Subcutaneous abdominal adipose tissue (tissue), 5 donors: Measurements from ENCODE around the gene POGK.

ENCODE experiments used
- H3K27ac ChIP-seq: one replicate; pipeline ENCODE4 v1.7.0; 2013; ENCODE audit warnings: low read depth, mild to moderate bottlenecking, inconsistent platforms, low read length, moderate library complexity
- H3K27me3 ChIP-seq, 5 donors: one replicate each; pipeline ENCODE4 v1.7.0; 2013; ENCODE audit warnings: low read length in 5 of 5, inconsistent platforms in 1 of 5; ENCODE audit not compliant: control insufficient read depth in 5 of 5, insufficient read depth in 4 of 5
- H3K36me3 ChIP-seq, 5 donors: one replicate each; pipeline ENCODE4 v1.7.0; 2013; ENCODE audit warnings: low read length in 5 of 5; ENCODE audit not compliant: control insufficient read depth in 5 of 5, insufficient read depth in 5 of 5
- H3K4me1 ChIP-seq, 5 donors: one replicate each; pipeline ENCODE4 v1.7.0; 2013; ENCODE audit warnings: low read length in 5 of 5, mild to moderate bottlenecking in 3 of 5, moderate library complexity in 1 of 5; ENCODE audit not compliant: control insufficient read depth in 5 of 5, insufficient read depth in 5 of 5
- H3K4me3 ChIP-seq, 5 donors: one replicate each; pipeline ENCODE4 v1.7.0; 2013; ENCODE audit warnings: low read length in 5 of 5, low read depth in 1 of 5
- H3K9ac ChIP-seq, 5 donors: one replicate each; pipeline ENCODE4 v1.7.0; 2013; ENCODE audit warnings: low read length in 5 of 5, mild to moderate bottlenecking in 4 of 5, moderate library complexity in 3 of 5
- H3K9me3 ChIP-seq, 5 donors: one replicate each; pipeline ENCODE4 v1.7.0; 2013; ENCODE audit warnings: low read length in 5 of 5; ENCODE audit not compliant: control insufficient read depth in 5 of 5
- donor health status: healthy.
- donor health status: healthy.
- donor health status: healthy.
- donor health status: healthy.
- donor health status: healthy.

The POGK gene

DNA sequence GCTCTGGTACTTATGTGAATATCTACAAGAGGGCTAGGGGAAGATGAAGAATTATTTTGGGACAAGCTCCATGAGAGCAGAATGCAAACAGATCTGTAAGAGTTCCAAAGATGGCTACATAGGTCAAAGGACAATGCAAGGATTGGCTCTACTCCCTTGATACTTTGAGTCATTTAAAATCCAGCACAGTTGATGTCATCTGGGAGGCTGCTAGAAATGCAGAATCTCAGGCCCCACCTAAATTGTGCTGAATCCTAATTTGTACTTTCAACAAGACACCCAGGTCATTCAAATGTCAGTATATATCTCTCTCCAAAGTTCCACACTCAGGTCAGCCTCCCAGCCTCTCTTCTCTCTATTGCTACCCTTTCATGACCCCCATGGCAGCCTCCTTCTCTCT lies 60.5 kb downstream of the POGK start:
- H3K36me3 ChIP-seq: no peaks in the 10 kb centered on the region
- H3K27ac ChIP-seq: no peak overlapping the region
- peaks cover 0 to 11% (median 0%) of the 10 kb centered on the region in 5 donors for H3K9me3 ChIP-seq
- no peak overlapping the region for H3K9ac ChIP-seq
- peaks cover 0 to 6% (median 0%) of the 10 kb centered on the region in 5 donors for H3K4me1 ChIP-seq
- H3K4me3 ChIP-seq: no peak overlapping the region
- H3K27me3 ChIP-seq: no peaks in the 10 kb centered on the region

DNA sequence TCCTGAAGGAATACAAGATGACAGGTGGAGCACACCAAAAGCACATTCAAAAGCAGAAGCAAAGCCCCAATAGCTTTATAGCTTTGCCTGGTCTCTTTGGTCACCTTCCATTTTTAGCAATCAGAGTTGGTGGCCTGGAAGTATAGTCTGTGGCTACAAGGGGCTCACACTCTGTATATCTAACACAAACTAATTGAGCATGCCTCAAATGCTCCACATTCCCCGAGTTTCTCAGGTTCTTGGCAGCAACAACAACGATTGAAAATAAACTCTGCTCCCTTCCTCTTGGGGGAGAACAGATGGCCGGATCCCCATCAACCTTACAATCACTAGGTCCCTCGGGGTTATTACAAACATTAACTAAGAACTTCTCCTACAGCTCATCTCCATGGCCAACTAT lies 61.7 kb downstream of the POGK start:
- Histone ChIP-seq H3K4me3 (no peak overlapping the region), H3K27ac (no peak overlapping the region), H3K4me1 (peaks cover 0 to 6% (median 0%) of the 10 kb centered on the region in 5 donors), H3K27me3 (no peaks in the 10 kb centered on the region), H3K36me3 (no peaks in the 10 kb centered on the region), H3K9me3 (peaks cover 0 to 11% (median 0%) of the 10 kb centered on the region in 5 donors), H3K9ac (no peak overlapping the region)

DNA sequence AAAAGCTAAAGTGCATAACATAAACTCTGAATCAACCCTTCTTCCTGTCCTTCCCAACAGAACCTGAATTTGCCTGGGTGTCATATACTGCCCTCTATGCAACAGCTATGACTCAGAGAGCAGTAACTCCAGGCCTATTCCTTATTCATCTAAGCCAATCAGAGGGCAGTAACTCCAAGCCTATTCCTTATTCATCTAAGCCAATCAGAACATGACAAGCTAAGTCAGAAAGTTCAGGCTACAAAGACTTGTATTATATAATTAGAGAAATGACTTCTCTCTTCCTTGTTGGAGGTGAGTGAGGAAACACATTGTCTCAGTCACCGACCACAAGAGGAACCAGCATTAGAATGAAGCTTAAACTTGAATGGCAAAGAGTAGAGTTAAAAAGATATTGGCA lies 63.0 kb downstream of the POGK start:
- Histone ChIP-seq H3K27me3 (no peaks in the 10 kb centered on the region), H3K36me3 (no peaks in the 10 kb centered on the region), H3K4me1 (peaks cover 0 to 6% (median 0%) of the 10 kb centered on the region in 5 donors), H3K9ac (no peak overlapping the region), H3K4me3 (no peak overlapping the region), H3K27ac (no peak overlapping the region), H3K9me3 (peaks cover 0 to 7% (median 0%) of the 10 kb centered on the region in 5 donors)

DNA sequence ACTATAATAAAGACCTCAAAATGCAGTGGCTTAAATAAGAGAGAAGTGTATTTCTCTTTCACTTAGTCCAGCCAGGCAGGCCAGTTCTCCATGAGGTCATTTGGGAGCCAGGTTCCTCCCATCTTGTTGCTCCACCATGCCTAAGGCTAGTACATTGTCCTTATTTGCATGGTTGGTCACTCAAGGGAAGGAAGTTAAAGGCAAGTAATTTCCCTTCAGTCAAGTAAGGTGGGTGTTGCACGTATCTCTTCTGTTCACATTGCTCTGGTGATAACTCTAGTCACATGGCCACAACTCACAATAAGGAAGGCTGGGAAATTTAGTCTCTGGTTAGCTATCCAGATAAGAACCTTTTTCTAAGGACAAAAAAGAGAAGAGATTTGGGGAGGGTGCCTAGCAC lies 64.0 kb downstream of the POGK start:
- Histone ChIP-seq H3K4me1 (peaks cover 0 to 6% (median 0%) of the 10 kb centered on the region in 5 donors), H3K9ac (no peak overlapping the region), H3K9me3 (no peaks in the 10 kb centered on the region), H3K4me3 (no peak overlapping the region), H3K27me3 (no peaks in the 10 kb centered on the region), H3K27ac (no peak overlapping the region), H3K36me3 (no peaks in the 10 kb centered on the region)

DNA sequence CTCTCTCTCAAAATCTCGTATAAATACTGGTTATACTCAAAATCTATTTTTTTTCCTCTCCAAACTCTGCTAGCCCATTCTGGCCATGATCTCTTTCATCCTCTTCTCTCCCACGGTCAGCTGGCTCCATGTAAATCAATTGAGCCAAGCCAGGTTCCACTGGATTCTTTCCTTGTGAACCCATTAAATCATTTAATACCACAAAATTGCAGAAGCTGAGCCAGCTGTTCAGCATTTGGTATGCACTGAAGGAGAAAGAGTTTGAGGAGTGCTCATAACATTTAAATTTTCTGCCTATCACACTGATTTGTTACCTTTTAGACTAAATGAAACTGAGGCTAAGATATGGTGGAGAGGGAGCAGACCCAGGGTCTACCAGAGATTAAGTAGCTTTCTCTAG lies 65.9 kb downstream of the POGK start:
- Histone ChIP-seq H3K27me3 (peaks cover 0 to 3% (median 0%) of the 10 kb centered on the region in 5 donors), H3K36me3 (no peaks in the 10 kb centered on the region), H3K27ac (no peak overlapping the region), H3K4me3 (no peak overlapping the region), H3K4me1 (peaks cover 0 to 6% (median 0%) of the 10 kb centered on the region in 5 donors), H3K9ac (no peak overlapping the region), H3K9me3 (no peaks in the 10 kb centered on the region)

DNA sequence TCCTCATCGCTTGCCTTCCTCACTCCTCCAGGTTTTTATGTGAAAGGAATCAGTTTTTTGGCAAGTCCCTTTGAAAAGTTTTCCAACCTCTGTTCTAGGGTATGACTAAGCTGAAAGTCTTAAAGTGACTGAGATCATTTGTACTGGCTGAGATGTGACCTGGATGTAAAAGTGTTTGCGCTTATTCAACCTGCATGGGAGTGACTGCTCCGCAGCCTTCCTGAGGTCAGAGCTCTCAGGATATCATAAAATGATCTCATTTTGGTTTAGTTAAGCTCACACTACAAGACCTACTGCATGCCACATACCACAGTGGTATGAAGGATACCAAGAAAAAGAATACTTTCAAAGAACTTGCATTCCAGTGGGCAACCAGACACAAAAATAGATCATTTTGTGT lies 66.6 kb downstream of the POGK start:
- Histone ChIP-seq H3K4me1 (peaks cover 0 to 6% (median 0%) of the 10 kb centered on the region in 5 donors), H3K27ac (no peak overlapping the region), H3K9me3 (no peaks in the 10 kb centered on the region), H3K9ac (no peak overlapping the region), H3K4me3 (no peak overlapping the region), H3K36me3 (no peaks in the 10 kb centered on the region), H3K27me3 (peaks cover 0 to 3% (median 0%) of the 10 kb centered on the region in 5 donors)
